Measurements from ENCODE around the gene TLE4.

DNA sequence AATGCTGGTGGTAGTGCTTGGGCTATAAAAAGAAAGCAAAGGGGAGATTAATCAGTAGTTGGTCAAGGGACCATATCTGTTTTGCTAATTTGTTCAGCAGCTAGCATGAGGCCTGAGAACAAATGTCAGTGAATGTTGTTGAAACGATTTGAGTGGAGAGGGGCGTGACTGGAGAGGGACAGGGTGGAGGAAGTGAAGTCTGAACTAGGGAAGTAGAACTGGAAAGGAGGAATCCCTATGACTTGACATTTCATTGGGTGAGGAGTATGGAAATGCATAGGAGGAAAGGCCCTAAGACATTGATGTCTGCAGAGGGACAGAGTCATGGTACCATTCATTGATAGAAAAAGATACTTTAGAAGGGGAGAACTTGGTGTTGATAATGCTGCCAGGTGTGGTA is 19.7 kb downstream of the TLE4 start:
- TF ChIP-seq CTCF (IDR thresholded peaks at IDR 0.05) (no peak), POLR2A (IDR thresholded peaks at IDR 0.05) (no peak)

Measured in Peyer's patch (tissue), 4 donors.